Psoas muscle (tissue), 8 donors: ENCODE results near the gene CSPG4. TPM values are rescaled to one million over a fixed set of nuclear protein-coding genes. Genes with fewer than 3 reads are reported as not detected.

Experiments
- ATAC-seq, 4 donors: fragments of 200-7000 bp; cut with Tn5 transposase; one replicate each; pipeline ENCODE4 v1.9.1; 2020; ENCODE audit warnings: moderate library complexity in 3 of 4, mild to moderate bottlenecking in 2 of 4
- DNase-seq, 2 donors: peaks; one replicate each; pipeline ENCODE4 v3.0.0-alpha.2; 2020
- H3K27ac ChIP-seq: fragments of 200-600 bp; one replicate; pipeline ENCODE4 v1.8.0; 2022
- H3K27me3 ChIP-seq, 3 donors: fragments of 200-600 bp in 1 of 3; one replicate each; pipeline versions ENCODE4 v1.6.1 to v1.8.0; 2013 to 2022; ENCODE audit warnings: low read length in 2 of 3, mild to moderate bottlenecking in 2 of 3, moderate library complexity in 1 of 3; ENCODE audit not compliant: insufficient read depth in 3 of 3
- H3K36me3 ChIP-seq, 2 donors: fragments of 200-600 bp in 1 of 2; one replicate each; pipeline versions ENCODE4 v1.6.1 to v1.8.0; 2013 to 2022; ENCODE audit warnings: low read depth in 1 of 2, mild to moderate bottlenecking in 1 of 2, moderate library complexity in 1 of 2; ENCODE audit not compliant: insufficient read depth in 1 of 2
- H3K4me1 ChIP-seq: fragments of 200-600 bp; one replicate; pipeline ENCODE4 v1.8.0; 2022
- H3K4me3 ChIP-seq: fragments of 200-600 bp; one replicate; pipeline ENCODE4 v1.8.0; 2022; ENCODE audit warnings: mild to moderate bottlenecking
- H3K9me3 ChIP-seq: fragments of 200-600 bp; one replicate; pipeline ENCODE4 v1.8.0; 2022
- WGBS, 3 donors: extraction: QIAGEN DNeasy Blood & Tissue Kit; methylation state at CpG; one replicate each; pipeline versions ENCODE4 v1.1.6 to v1.1.7; 2013; 5-methylcytosine and 5-hydroxymethylcytosine counted together
- intact Hi-C, 2 donors: fragments of 100-400 bp; cut with DNase I; formaldehyde crosslinking; loops; one replicate each; pipeline versions ENCODE4 v1.11.0 to v1.14.2; 2022
- polyA plus RNA-seq, 3 donors: library from polyadenylated mRNA; stranded (reverse); fragments of 200-250 nt; gene quantifications; one replicate each; pipeline ENCODE4 v1.2.3, GENCODE V29; 2013
- total RNA-seq, 4 donors: library from RNA; stranded (reverse); fragmentation: NEBNext Ultra II Directional in 2 of 4; extraction: Animal tissue kit (Norgen Biotek cat#: 25700) in 2 of 4; gene quantifications; one replicate each; pipeline versions ENCODE4 v1.2.1 to v1.2.4, GENCODE V29; 2021 to 2023
- TF ChIP-seq, protein P1 (sequence below): fragments of 200-600 bp; IDR thresholded peaks from one replicate; pipeline ENCODE4 v1.8.0; 2022; ENCODE audit warnings: antibody characterized with exemption
- donor health status: healthy with polysubstance abuse.
- donor health status: DM: no; HTN: no; CAD: no; lungs with moderate emphysema.
- donor health status: Bipolar disorder and iron deficiency.
- donor health status: healthy.
- donor health status: DM: yes; HTN: yes; CAD: no.
- donor health status: DM: no; HTN: no; CAD: no.
- donor health status: DM: no; HTN: no; CAD: no.
- donor health status: DM: yes; HTN: yes; CAD: no.

The CSPG4 gene
- total and polyA plus RNA-seq, 7 donors: 8.1 to 49.5 (median 15.9) TPM

DNA sequence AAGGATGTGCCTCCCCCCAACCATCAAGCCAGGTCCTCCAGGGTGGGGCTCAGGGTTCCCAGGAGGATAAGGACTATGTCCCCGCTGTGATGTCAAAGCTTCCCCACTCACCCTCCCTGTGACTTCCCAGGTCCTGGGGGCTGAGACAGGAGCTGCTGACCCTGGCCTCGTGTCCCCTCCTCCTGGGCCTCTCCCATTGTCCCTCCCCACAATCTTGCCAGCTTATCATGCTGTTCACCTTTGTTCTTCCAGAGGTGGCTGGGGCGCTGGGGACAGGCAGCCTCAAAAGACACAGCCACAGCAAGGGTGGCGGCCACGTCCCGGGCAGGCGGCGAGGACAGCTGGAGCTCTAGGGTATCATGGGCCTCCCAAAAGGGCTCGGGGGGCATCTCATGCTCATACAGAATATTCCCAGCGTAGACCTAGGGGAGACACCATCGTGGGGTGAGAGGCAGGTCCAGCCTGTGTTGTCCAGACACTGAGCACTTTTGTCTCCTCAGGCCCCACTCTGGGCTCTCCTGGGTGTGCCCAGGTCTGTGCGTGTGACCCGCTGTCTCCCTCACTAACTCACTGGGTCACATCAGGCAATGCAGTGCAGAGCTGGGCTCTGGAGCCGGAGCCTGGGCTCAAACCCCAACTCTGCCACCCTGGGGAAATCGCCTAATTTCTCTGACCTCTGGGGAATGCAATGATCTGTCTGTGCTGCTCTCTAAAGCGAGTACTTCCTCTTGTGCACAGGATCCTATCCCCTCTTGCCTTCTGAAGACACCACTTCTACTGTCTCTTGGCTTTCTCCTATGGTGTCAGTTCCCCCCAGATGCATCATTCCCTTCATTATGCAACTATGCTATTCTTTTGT, 35.0 kb downstream of the CSPG4 start:
- H3K4me1 ChIP-seq: peaks cover 35% of the 10 kb centered on the region
- H3K9me3 ChIP-seq: no peaks in the 10 kb centered on the region
- DNase-seq: no peak
- 84 to 88% (median 86%) methylated on average over 15 to 16 of the region's 16 CpGs for WGBS, 3 donors
- peaks cover 0 to 33% of the 10 kb centered on the region in 2 donors for H3K36me3 ChIP-seq
- TF ChIP-seq, protein P1, sequence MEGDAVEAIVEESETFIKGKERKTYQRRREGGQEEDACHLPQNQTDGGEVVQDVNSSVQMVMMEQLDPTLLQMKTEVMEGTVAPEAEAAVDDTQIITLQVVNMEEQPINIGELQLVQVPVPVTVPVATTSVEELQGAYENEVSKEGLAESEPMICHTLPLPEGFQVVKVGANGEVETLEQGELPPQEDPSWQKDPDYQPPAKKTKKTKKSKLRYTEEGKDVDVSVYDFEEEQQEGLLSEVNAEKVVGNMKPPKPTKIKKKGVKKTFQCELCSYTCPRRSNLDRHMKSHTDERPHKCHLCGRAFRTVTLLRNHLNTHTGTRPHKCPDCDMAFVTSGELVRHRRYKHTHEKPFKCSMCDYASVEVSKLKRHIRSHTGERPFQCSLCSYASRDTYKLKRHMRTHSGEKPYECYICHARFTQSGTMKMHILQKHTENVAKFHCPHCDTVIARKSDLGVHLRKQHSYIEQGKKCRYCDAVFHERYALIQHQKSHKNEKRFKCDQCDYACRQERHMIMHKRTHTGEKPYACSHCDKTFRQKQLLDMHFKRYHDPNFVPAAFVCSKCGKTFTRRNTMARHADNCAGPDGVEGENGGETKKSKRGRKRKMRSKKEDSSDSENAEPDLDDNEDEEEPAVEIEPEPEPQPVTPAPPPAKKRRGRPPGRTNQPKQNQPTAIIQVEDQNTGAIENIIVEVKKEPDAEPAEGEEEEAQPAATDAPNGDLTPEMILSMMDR: no peak
- ATAC-seq: no peak
- H3K4me3 ChIP-seq: no peak overlapping the region
- H3K27me3 ChIP-seq: no peaks in the 10 kb centered on the region
- no peak overlapping the region for H3K27ac ChIP-seq
- intact Hi-C loops: loop anchor here in 1 of 2 donors (10.0 kb wide), 1 partner anchor 163 kb away; no protein-coding TSS in a partner anchor

DNA sequence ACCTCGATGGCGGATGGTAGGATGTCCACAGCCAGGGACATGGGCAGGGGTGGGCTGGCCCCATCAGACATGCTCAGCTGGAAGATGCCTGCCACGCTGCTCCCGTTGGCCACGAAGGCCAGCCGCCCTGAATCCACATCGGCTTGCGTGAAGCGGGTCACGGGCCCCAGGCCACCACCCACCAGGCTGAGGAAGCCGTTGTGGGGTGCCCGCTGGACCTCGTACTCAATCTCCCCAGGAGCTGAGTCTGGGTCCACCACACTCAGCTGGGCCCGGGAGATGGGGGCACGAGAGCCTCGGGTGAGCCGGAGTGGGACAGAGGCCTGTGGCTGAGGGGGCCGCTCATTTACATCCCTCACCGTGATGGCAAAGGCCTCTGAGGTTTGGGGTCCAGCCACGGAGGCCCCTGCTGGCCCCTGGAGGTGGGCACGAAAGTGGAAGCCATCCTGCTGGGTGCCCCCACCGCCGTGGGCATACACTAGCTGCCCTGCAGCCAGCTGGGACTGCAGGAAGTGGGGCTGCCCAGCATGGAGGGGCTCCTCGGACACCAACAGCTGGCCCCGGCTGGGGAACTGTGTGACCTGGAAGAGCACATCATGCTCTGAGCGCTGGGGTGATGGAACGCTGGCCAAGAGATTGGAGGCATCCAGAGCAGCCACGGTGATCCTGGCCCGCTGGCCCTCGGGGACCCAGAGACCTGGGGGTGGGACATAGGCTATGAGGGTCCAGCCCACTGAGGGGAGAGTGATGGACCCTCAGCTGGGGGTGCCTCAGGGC, 35.8 kb downstream of the CSPG4 start:
- peaks cover 0 to 25% of the 10 kb centered on the region in 2 donors for H3K36me3 ChIP-seq
- intact Hi-C loops: loop anchor here in 1 of 2 donors (10.0 kb wide), 1 partner anchor 162 kb away; no protein-coding TSS in a partner anchor
- 78 to 87% (median 78%) methylated on average over 29 to 30 of the region's 30 CpGs for WGBS, 3 donors

DNA sequence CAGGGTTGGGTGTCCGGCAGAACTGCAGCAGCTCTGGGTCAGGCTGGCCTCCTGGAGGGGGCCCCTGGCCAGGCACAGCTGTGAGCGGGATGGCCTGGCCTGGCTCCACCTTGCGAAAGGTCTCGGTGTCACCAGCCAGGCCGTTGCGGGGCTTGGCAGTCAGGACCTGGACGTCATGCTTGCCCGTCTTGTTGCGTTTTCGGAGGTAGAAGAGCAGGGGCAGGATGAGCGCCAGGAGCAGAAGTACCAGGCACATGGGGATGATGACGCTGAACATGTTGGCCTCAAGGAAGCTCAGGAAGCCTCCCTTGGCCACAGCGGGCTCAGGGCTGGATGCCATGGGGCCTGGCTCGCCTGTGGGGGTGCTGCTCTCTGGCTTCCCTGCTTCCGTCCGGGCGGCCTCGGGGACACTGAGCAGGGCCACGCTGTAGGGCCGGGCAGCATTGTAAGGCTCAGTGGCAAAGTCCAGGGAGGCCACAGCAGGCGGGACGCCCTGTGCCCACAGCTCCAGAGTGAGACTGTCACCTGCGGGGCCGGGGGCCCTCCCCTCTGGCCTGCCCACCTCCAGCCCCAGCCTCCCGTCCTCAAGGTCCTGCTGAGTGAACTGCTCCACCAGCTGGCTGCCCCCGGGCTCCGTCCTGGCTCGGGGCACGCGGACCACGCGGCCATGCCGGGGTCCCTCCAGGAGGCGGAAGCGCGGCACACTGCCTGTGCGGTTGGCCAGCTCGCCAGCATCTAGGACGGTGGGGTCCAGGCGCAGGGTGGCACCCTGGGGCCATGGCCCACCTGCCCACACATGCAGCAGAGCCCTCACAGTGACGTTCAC, 36.9 kb downstream of the CSPG4 start:
- intact Hi-C loops: loop anchor here in 1 of 2 donors (10.0 kb wide), 1 partner anchor 161 kb away; no protein-coding TSS in a partner anchor
- peak; percentile 73 to 85 for DNase-seq
- 42 to 75% (median 60%) methylated on average over 29 to 41 of the region's 41 CpGs for WGBS, 3 donors
- TF ChIP-seq, protein P1: no peak
- peaks cover 0 to 22% of the 10 kb centered on the region in 2 donors for H3K36me3 ChIP-seq
- H3K27ac ChIP-seq: peak overlapping the region; percentile 39
- ATAC-seq: peak; percentile 38 to 64 (median 45)
- H3K4me1 ChIP-seq: peaks cover 35% of the 10 kb centered on the region
- no peaks in the 10 kb centered on the region for H3K27me3 ChIP-seq
- no peak overlapping the region for H3K4me3 ChIP-seq
- H3K9me3 ChIP-seq: no peaks in the 10 kb centered on the region

More for the DNA sequence above, 35.8 kb downstream of the CSPG4 start:
- Histone ChIP-seq H3K27me3 (no peaks in the 10 kb centered on the region), H3K27ac (no peak overlapping the region), H3K4me3 (no peak overlapping the region), H3K4me1 (peaks cover 35% of the 10 kb centered on the region), H3K9me3 (no peaks in the 10 kb centered on the region)
- DNase-seq: no peak
- ATAC-seq: no peak
- TF ChIP-seq, protein P1: no peak

DNA sequence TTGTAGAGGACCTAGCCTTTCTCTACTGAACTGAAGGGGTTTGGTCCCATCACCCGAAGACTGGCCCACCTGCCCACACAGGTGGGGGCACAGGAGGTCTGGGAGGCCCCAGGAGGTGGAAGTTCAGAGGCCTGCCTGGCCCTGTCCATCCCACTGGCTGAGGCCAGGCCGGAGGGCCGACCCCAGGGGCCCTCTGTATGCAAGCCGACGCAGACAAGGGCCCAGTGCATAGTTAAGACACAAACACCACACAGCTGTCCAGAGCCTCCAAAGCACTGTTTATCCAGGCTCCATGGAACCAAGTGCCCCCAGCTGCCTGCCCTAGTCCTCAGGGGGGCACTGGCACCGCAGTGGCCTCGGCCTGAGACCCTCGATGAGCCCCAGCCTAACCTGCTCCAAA, 38.3 kb downstream of the CSPG4 start:
- DNase-seq: no peak
- 60 to 79% (median 74%) methylated on average over 8 of the region's 8 CpGs for WGBS, 3 donors
- intact Hi-C loops: loop anchor here in 1 of 2 donors (10.0 kb wide), 1 partner anchor 160 kb away; no protein-coding TSS in a partner anchor

More for the DNA sequence above, 38.3 kb downstream of the CSPG4 start:
- Histone ChIP-seq H3K27ac (peak overlapping the region; percentile 49), H3K27me3 (no peaks in the 10 kb centered on the region), H3K4me3 (no peak overlapping the region), H3K36me3 (peaks cover 0 to 16% of the 10 kb centered on the region in 2 donors), H3K9me3 (no peaks in the 10 kb centered on the region), H3K4me1 (peaks cover 35% of the 10 kb centered on the region)
- no peak for ATAC-seq
- TF ChIP-seq, protein P1: no peak
